Gastroesophageal sphincter (tissue), 3 donors: ENCODE results near the gene PPL.

Experiments
- CTCF ChIP-seq, 4 experiments: fragments of 200-600 bp in 2 of 4; fragments of 450-650 bp in 2 of 4; sonication (generic) in 1 of 4; IDR thresholded peaks; one replicate each; pipeline ENCODE4 v1.5.1; 2017 to 2019; ENCODE audit warnings: antibody characterized with exemption in 4 of 4, mild to moderate bottlenecking in 2 of 4, moderate library complexity in 2 of 4
- EP300 ChIP-seq: sonication (generic); formaldehyde crosslinking; IDR thresholded peaks from one replicate; pipeline ENCODE4 v1.6.1; 2017; ENCODE audit warnings: antibody characterized with exemption, mild to moderate bottlenecking
- POLR2A ChIP-seq, 2 donors: fragments of 450-650 bp; IDR thresholded peaks; one replicate each; pipeline ENCODE4 v1.6.1; 2017; ENCODE audit warnings: antibody characterized with exemption in 2 of 2, mild to moderate bottlenecking in 2 of 2, moderate library complexity in 1 of 2

GRCh38 chr16:4864728-4865127 is 72.2 kb downstream of the PPL start:
- TF ChIP-seq CTCF (IDR thresholded peaks at IDR 0.05) (no peak), EP300 (no peak), POLR2A (IDR thresholded peaks at IDR 0.05) (no peak)
